Activated CD8-positive, alpha-beta T cell treated with anti-CD3 and anti-CD28 coated beads for 36 hours (primary cell): ENCODE results near the gene SPINK5. TPM values are rescaled to one million over a fixed set of nuclear protein-coding genes. Genes with fewer than 3 reads are reported as not detected.

Source experiments
- ATAC-seq: fragments of 200-7000 bp; cut with Tn5 transposase; one replicate; pipeline ENCODE4 v1.10.0; 2021; ENCODE audit warnings: mild to moderate bottlenecking, moderate library complexity
- CTCF ChIA-PET: fragments of 350-600 bp; sonication (Branson Sonifier 250); formaldehyde crosslinking; loops from one replicate; lab custom pipeline; 2021; ENCODE audit warnings: antibody characterized with exemption; lab: Charles Lee
- POLR2A ChIA-PET: fragments of 350-600 bp; sonication (Branson Sonifier 250); formaldehyde crosslinking; loops from one replicate; lab custom pipeline; 2021; ENCODE audit warnings: antibody characterized with exemption; lab: Charles Lee
- DNase-seq: peaks from one replicate; pipeline ENCODE4 v3.0.0-alpha.2; 2020
- H3K27ac Mint-ChIP-seq: one replicate; pipeline ENCODE4 v1.8.0; 2021; ENCODE audit warnings: mild to moderate bottlenecking, mixed read lengths
- H3K27me3 Mint-ChIP-seq: one replicate; pipeline ENCODE4 v1.8.0; 2021; ENCODE audit warnings: mixed read lengths
- H3K36me3 Mint-ChIP-seq: one replicate; pipeline ENCODE4 v1.8.0; 2021; ENCODE audit warnings: low read depth, mixed read lengths
- H3K4me1 Mint-ChIP-seq: one replicate; pipeline ENCODE4 v1.8.0; 2021; ENCODE audit warnings: low read depth, mixed read lengths
- H3K4me3 Mint-ChIP-seq: one replicate; pipeline ENCODE4 v1.8.0; 2021; ENCODE audit warnings: mild to moderate bottlenecking, moderate library complexity, mixed read lengths
- H3K9me3 Mint-ChIP-seq: one replicate; pipeline ENCODE4 v1.8.0; 2021; ENCODE audit warnings: mixed read lengths
- CTCF ChIP-seq: fragments of 200-600 bp; IDR thresholded peaks from one replicate; pipeline ENCODE4 v1.8.0; 2022; ENCODE audit warnings: antibody characterized with exemption, mild to moderate bottlenecking
- intact Hi-C: fragments of 100-400 bp; cut with micrococcal nuclease; formaldehyde crosslinking; loops from one replicate; pipeline ENCODE4 v1.10.0; 2022
- total RNA-seq, 2 experiments: library from RNA; stranded (reverse); gene quantifications; one replicate each; pipeline ENCODE4 v1.2.3, GENCODE V29; 2021

SPINK5 gene
- total RNA-seq, 2 experiments from 2014 or later = not detected

- H3K4me1 Mint-ChIP-seq = no peaks in the 10 kb centered on the region
- no peak overlapping the region for H3K27ac Mint-ChIP-seq
- no peaks in the 10 kb centered on the region for H3K27me3 Mint-ChIP-seq
- ChIA-PET CTCF (interaction anchor here (0.9 kb wide), 1 partner anchor 225 kb away, joined by 3 read pairs; no protein-coding TSS in a partner anchor), POLR2A (no interaction called here)
- H3K36me3 Mint-ChIP-seq = no peaks in the 10 kb centered on the region
- no peak overlapping the region for H3K4me3 Mint-ChIP-seq
- intact Hi-C loops = no loop called here
- no peaks in the 10 kb centered on the region for H3K9me3 Mint-ChIP-seq
- ATAC-seq = no peak
- DNase-seq = no peak
- no peak for TF ChIP-seq CTCF
These were observed 19.4 kb downstream of the SPINK5 start for GRCh38 chr5:148083203-148083602.

GRCh38 chr5:148084269-148084668, 20.5 kb downstream of the SPINK5 start:
- Mint-ChIP-seq H3K9me3 (no peaks in the 10 kb centered on the region), H3K4me1 (no peaks in the 10 kb centered on the region), H3K27ac (no peak overlapping the region), H3K4me3 (no peak overlapping the region), H3K27me3 (no peaks in the 10 kb centered on the region), H3K36me3 (no peaks in the 10 kb centered on the region)
- no peak for ATAC-seq
- intact Hi-C loops = no loop called here
- CTCF ChIA-PET = no interaction called here
- DNase-seq = no peak
- POLR2A ChIA-PET = no interaction called here
- TF ChIP-seq CTCF = no peak

GRCh38 chr5:148085310-148085709, 21.5 kb downstream of the SPINK5 start:
- DNase-seq = no peak
- Mint-ChIP-seq H3K27ac (no peak overlapping the region), H3K4me1 (no peaks in the 10 kb centered on the region), H3K27me3 (no peaks in the 10 kb centered on the region), H3K36me3 (no peaks in the 10 kb centered on the region), H3K9me3 (no peaks in the 10 kb centered on the region), H3K4me3 (no peak overlapping the region)
- no peak for ATAC-seq
- CTCF ChIA-PET = no interaction called here
- POLR2A ChIA-PET = no interaction called here
- TF ChIP-seq CTCF = no peak
- intact Hi-C loops = no loop called here

- ChIA-PET CTCF (no interaction called here), POLR2A (no interaction called here)
- Mint-ChIP-seq H3K4me1 (no peaks in the 10 kb centered on the region), H3K9me3 (no peaks in the 10 kb centered on the region), H3K27ac (no peak overlapping the region), H3K36me3 (no peaks in the 10 kb centered on the region), H3K4me3 (no peak overlapping the region), H3K27me3 (no peaks in the 10 kb centered on the region)
- no peak for TF ChIP-seq CTCF
- no peak for DNase-seq
- intact Hi-C loops = no loop called here
- no peak for ATAC-seq
These were observed 22.4 kb downstream of the SPINK5 start for GRCh38 chr5:148085977-148086705.

GRCh38 chr5:148090146-148090772, 26.5 kb downstream of the SPINK5 start:
- no peak for TF ChIP-seq CTCF
- intact Hi-C loops = no loop called here
- no peak overlapping the region for H3K27ac Mint-ChIP-seq
- POLR2A ChIA-PET = no interaction called here
- no peaks in the 10 kb centered on the region for H3K27me3 Mint-ChIP-seq
- CTCF ChIA-PET = no interaction called here
- H3K36me3 Mint-ChIP-seq = no peaks in the 10 kb centered on the region
- no peak overlapping the region for H3K4me3 Mint-ChIP-seq
- ATAC-seq = no peak
- no peaks in the 10 kb centered on the region for H3K4me1 Mint-ChIP-seq
- DNase-seq = no peak
- H3K9me3 Mint-ChIP-seq = no peaks in the 10 kb centered on the region
